ENCODE data around the gene CCL7.

The CCL7 gene

GRCh38 chr17:34237458-34237857 lies 32.6 kb upstream of the CCL7 start:
- no peak for ATAC-seq

GRCh38 chr17:34241062-34241461 lies 29.0 kb upstream of the CCL7 start:
- peak; percentile 51 for ATAC-seq
- TF ChIP-seq GLIS3 (CRISPR knock-in tag; IDR thresholded peaks at IDR 0.05) (no peak), ZNF565 (CRISPR knock-in tag; conservative IDR thresholded peaks at IDR 0.05; ENCODE audit: low read depth) (no peak), ARNTL (CRISPR knock-in tag; IDR thresholded peaks at IDR 0.05; ENCODE audit: borderline replicate concordance, low read depth) (no peak), TOX (CRISPR knock-in tag; IDR thresholded peaks at IDR 0.05; ENCODE audit: borderline replicate concordance) (no peak)

More at GRCh38 chr17:34237458-34237857, 32.6 kb upstream of the CCL7 start:
- no peak for TF ChIP-seq PPARA (CRISPR knock-in tag; IDR thresholded peaks at IDR 0.05; ENCODE audit: borderline replicate concordance)
- TF ChIP-seq CSRNP3 (CRISPR knock-in tag; IDR thresholded peaks at IDR 0.05), result no peak
- TF ChIP-seq ZNF565 (CRISPR knock-in tag; conservative IDR thresholded peaks at IDR 0.05; ENCODE audit: low read depth), result no peak
- TF ChIP-seq CSDC2 (CRISPR knock-in tag; IDR thresholded peaks at IDR 0.05), result no peak
- no peak for TF ChIP-seq CREB5 (CRISPR knock-in tag; IDR thresholded peaks at IDR 0.05; ENCODE audit: low read depth)
- TF ChIP-seq RARB (CRISPR knock-in tag; IDR thresholded peaks at IDR 0.05), result no peak
- no peak for TF ChIP-seq ZFP3 (CRISPR knock-in tag; IDR thresholded peaks at IDR 0.05)
- TF ChIP-seq ESRRG (CRISPR knock-in tag; IDR thresholded peaks at IDR 0.05), result no peak

- no peak for TF ChIP-seq OSR1 (CRISPR knock-in tag; IDR thresholded peaks at IDR 0.05)
- TF ChIP-seq GLIS3 (CRISPR knock-in tag; IDR thresholded peaks at IDR 0.05), result no peak
- no peak for TF ChIP-seq POU6F1 (CRISPR knock-in tag; IDR thresholded peaks at IDR 0.05; ENCODE audit: borderline replicate concordance, low read depth)
- TF ChIP-seq ZNF565 (CRISPR knock-in tag; conservative IDR thresholded peaks at IDR 0.05; ENCODE audit: low read depth), result no peak
- no peak for ATAC-seq
Measured at GRCh38 chr17:34242587-34243363, 27.2 kb upstream of the CCL7 start.

GRCh38 chr17:34243364-34244320 lies 26.4 kb upstream of the CCL7 start:
- TF ChIP-seq RARB (CRISPR knock-in tag; IDR thresholded peaks at IDR 0.05) (no peak), GLIS3 (CRISPR knock-in tag; IDR thresholded peaks at IDR 0.05) (no peak), ARNTL (CRISPR knock-in tag; IDR thresholded peaks at IDR 0.05; ENCODE audit: borderline replicate concordance, low read depth) (no peak), TCF4 (CRISPR knock-in tag; IDR thresholded peaks at IDR 0.05; ENCODE audit: borderline replicate concordance) (no peak), ZFP3 (CRISPR knock-in tag; IDR thresholded peaks at IDR 0.05) (no peak), PATZ1 (CRISPR knock-in tag; IDR thresholded peaks at IDR 0.05; ENCODE audit: borderline replicate concordance) (no peak), CSRNP3 (CRISPR knock-in tag; IDR thresholded peaks at IDR 0.05) (no peak), ZNF8 (CRISPR knock-in tag; IDR thresholded peaks at IDR 0.05) (no peak), ESRRG (CRISPR knock-in tag; IDR thresholded peaks at IDR 0.05) (no peak), BACH2 (CRISPR knock-in tag; IDR thresholded peaks at IDR 0.05; ENCODE audit: borderline replicate concordance) (no peak), OSR1 (CRISPR knock-in tag; IDR thresholded peaks at IDR 0.05) (no peak), TOX (CRISPR knock-in tag; IDR thresholded peaks at IDR 0.05; ENCODE audit: borderline replicate concordance) (no peak), ZNF565 (CRISPR knock-in tag; conservative IDR thresholded peaks at IDR 0.05; ENCODE audit: low read depth) (no peak), ISL1 (CRISPR knock-in tag; IDR thresholded peaks at IDR 0.05) (no peak), SNAI2 (CRISPR knock-in tag; IDR thresholded peaks at IDR 0.05) (no peak), POU6F1 (CRISPR knock-in tag; IDR thresholded peaks at IDR 0.05; ENCODE audit: borderline replicate concordance, low read depth) (no peak), CREB5 (CRISPR knock-in tag; IDR thresholded peaks at IDR 0.05; ENCODE audit: low read depth) (no peak), PPARA (CRISPR knock-in tag; IDR thresholded peaks at IDR 0.05; ENCODE audit: borderline replicate concordance) (no peak)
- ATAC-seq, result no peak

All from SK-N-SH treated with all-trans-retinoic acid at 6 μM for 48 hours (cell line).